Jurkat, Clone E6-1 (cell line): Measurements from ENCODE around the gene SIL1.
A peak's percentile ranks its signal among the peaks of the same experiment; 100 is the strongest.
"Not testable (repeated sequence)": the region's sequence is repeated elsewhere in the genome, so short reads cannot be mapped to it uniquely, and the experiment has no call there.

Experiments used
- DNase-seq: peaks from one replicate; pipeline ENCODE4 v3.0.0-alpha.2; 2011; ENCODE audit warnings: low read depth, low spot score
- H3K4me3 ChIP-seq: 2 replicates; pipeline ENCODE4 v1.5.1; 2011; ENCODE audit warnings: mild to moderate bottlenecking, low read length, control low read depth, moderate library complexity

SIL1 gene

DNA sequence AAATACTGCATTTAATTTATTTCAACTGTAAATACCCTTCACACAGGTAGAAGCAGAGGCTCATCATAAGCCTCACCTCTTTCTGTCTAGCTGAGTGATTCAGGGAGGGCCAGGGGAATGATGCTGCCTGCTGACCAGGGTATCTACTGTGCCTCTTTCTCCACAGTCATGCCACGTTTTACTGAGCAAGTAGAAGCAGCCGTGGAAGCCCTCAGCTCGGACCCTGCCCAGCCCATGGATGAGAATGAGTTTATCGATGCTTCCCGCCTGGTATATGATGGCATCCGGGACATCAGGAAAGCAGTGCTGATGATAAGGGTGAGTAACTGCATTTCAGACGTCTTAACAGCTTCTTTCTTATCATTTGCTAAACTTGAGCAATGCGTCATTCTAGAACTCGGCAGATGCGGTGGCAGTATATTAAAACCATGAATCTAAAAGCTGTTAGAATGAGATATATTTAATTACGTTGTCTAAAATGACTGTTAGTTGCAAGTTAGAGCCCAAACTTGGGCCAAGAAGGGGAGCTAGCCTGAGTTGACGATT is 273.0 kb downstream of the SIL1 start:
- no peak overlapping the region for H3K4me3 ChIP-seq
- DNase-seq = no peak

DNA sequence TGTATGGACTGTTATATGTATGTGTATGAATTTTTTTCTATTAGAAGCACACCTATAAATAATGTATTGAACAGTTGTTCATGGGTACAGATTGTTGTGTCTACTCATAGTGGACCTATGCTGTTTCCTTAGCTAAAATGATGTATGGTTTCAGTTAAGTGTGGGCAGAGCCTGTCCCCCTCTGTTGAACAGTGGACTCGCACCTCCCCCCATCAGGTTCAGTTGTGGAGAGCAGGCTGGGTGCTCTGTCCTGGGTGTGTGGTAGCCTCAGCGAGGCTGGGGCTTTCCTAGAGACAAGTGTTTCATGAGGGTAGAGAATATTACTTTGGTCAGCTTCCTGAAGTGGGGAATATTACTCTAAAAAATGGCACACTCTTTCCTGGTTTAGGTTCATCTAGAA is 275.7 kb downstream of the SIL1 start:
- H3K4me3 ChIP-seq = no peak overlapping the region
- DNase-seq = no peak

DNA sequence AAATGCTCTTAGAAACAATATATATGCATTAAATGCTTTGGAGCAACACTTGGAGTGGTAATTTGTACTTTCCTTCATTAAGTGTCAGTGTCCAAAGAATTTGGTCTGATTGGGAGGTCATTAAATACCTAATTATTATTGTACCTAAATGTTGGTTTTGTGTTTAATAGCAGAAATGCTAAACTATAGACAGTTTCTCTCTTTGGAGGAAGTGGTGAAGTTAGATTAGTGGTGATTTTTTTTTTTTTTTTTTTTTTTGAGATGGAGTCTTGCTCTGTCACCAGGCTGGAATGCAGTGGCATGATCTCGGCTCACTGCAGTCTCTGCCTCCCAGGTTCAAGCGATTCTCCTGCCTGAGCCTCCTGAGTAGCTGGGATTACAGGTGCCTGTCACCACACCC is 276.8 kb downstream of the SIL1 start:
- DNase-seq, H3K4me3 ChIP-seq: not testable (repeated sequence)

DNA sequence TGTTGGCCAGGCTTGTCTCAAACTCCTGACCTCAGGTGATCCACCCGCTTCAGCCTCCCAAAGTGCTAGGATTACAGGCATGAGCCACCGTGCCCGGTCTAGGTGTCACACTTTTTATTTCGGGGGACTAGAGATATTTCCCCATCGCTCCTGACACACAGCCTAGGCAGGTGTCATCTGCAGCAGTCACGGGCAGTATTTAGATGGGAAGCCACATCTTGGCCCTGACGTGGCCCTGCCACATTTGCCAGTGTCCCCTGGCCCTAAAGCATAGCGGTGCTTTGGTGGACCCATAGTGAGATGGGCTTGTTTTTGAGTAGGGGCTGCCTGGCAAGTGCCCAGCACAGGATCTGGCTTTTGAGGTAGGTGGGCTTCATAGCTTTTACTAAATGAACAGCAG is 278.0 kb downstream of the SIL1 start:
- no peak overlapping the region for H3K4me3 ChIP-seq
- DNase-seq = no peak

DNA sequence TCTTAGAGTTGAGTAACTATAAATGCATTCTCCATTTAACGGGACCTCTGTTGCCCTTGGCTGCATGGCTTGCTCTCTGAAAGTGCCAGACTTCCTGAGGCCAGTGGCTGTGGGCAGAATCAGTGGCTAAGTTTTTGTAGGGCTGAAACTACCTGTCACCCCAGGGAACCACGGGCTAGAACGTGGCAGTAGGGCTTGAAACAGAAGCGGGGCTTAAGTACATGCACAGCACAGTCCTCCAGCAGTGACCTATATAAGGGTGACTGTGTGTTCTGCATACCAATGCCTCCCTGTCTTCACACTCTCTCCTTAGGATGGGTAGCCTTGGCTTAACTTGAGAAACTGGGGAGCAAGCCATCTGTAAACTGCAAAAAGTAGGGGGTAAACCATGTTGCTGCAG is 279.5 kb downstream of the SIL1 start:
- no peak for DNase-seq
- H3K4me3 ChIP-seq = no peak overlapping the region

DNA sequence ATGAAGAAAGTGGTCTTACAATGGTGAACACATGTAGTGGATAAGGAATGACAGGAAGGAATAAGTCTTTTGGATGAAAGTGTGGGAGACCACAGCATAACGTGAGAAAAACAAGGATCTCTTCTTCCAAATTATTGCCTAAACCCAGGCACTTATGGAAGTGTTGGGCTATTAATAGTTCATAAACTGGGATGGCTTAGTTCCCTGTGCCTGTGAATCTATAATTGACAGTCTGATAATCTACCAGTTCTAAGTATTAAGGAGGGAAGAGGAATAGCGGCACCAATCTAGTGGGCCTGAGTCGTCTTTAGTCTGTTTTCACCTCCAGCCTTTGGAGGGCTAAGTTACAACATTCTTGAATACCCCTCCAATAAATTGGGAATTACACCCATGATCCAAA is 283.8 kb downstream of the SIL1 start:
- H3K4me3 ChIP-seq = no peak overlapping the region
- DNase-seq = no peak

DNA sequence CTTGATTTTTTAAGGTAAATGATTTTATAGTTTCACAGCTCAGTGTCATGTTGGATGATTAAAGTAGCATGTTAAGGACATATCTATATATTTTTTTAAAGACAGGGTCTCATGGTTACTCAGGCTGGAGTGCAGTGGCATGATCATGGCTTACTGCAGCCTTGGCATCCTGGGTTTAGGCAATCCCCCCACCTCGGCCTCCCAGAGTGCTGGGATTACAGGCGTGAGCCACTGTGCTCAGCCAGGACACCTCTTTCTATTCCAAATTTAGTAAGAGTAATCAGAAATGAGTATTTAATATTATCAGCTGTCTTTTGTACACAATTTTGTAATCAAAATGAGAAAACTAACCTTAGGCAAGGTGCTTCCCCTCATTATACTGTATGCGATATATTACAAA is 284.4 kb downstream of the SIL1 start:
- H3K4me3 ChIP-seq = no peak overlapping the region
- no peak for DNase-seq

- DNase-seq = no peak
- H3K4me3 ChIP-seq = no peak overlapping the region
Measured at GRCh38 chr5:138912093-138912492, 286.1 kb downstream of the SIL1 start.

- no peak overlapping the region for H3K4me3 ChIP-seq
- no peak for DNase-seq
Measured at GRCh38 chr5:138911441-138911840, 286.7 kb downstream of the SIL1 start.

DNA sequence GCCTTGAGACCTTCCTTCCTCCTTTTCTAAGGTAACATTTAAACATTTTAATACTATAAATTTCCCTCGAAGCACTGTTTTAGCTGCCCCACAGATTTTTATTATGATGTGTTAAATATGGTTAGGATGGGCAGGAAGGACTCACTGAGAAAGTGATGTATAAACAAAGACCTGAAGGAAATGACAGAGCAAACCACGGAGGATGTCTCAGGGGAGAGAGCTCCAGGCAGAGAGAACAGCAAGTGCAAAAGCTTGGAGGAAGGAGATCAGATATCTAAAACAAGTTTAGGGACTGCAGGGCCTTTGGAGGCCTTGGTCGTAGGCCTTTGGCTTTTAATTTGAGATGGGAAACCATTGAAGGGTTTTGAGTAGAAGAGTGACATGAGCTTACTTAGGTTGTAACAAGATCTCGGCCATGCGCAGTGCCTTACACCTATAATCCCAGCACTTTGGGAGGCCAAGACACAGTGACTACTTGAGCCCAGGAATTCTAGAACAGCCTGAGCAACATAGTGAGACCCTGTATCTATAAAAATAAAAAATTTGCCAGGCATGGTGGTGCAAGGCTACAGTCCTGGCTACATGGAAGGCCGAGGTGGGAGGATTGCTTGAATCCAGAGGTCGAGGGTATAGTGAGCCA is 287.5 kb downstream of the SIL1 start:
- DNase-seq = no peak

GRCh38 chr5:138909734-138910133 is 288.4 kb downstream of the SIL1 start:
- H3K4me3 ChIP-seq = no peak overlapping the region
- no peak for DNase-seq

More for the DNA sequence above, 287.5 kb downstream of the SIL1 start:
- H3K4me3 ChIP-seq = no peak overlapping the region

DNA sequence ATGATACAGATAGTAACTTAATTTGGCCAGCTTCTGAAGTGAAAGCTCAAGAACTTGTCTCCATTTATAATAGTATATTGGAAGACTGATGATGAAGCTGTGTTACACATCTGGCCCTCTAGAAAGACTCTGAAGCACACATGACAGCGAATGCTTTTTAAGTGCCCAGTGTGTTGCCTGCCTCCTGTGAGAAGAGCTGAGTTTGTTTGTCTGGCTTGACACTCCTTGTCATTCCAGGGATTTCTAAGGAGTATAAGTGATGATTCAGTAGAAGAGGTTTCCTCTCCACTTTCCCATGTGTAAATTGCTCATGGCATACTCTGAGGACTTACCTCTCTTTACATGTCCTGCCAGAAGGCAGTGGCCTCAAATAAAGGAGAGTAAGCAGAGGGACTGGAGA is 292.6 kb downstream of the SIL1 start:
- DNase-seq = no peak
- H3K4me3 ChIP-seq = no peak overlapping the region

- H3K4me3 ChIP-seq = no peak overlapping the region
- no peak for DNase-seq
Measured at GRCh38 chr5:138903130-138903775, 294.9 kb downstream of the SIL1 start.

DNA sequence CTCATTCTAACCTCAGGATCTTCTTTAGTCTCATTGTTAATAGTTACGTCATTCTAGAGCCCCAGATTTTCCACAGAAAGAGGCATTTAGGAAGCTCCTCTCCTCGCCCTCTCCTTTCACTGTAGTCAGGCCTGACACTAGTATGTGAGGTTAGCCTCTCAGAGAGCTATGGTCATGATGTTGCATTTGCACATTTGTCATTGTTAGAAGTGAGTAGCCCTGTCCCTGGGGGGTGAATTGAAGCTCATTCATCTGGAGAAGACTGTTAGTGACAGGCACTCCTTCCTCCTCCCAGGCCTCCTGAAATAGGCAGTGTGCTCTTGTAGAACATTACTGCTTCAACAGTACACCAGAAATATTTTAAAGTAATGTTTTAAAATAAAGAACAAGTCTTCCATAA is 296.5 kb downstream of the SIL1 start:
- no peak for DNase-seq
- no peak overlapping the region for H3K4me3 ChIP-seq

DNA sequence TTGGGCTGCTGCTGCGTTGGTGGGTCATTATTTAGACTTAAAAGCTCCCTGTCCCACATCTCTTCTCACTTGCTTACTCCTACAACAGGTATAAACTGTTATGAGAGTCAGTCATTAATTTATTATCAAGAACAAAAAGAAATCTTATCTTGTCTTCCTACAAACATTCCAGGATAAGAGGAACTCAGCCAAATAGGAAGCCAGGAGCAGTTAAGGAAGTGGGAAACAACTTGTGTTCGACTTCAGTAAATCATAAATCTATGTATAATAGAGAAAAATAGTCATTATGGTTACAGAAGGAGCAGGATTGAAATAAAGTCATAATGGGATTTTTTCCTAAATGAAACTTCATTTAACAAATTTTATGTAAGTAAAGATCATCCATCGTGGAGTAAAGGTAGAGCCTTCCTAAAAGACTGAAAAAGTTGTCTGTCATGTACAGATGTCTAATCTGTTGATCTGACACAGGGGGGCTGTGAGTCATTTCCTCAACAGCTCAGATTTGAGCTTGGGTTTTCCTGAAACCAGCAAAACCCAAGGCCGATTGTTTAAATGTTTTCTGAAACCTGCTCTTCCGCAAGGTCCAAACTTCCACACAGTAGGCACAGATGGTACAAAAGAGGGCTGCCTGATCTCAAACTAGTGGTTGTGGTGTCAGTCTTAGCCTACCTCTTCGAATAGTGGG is 297.7 kb downstream of the SIL1 start:
- H3K4me3 ChIP-seq = no peak overlapping the region
- peak; percentile 5 for DNase-seq

- DNase-seq = no peak
- H3K4me3 ChIP-seq = no peak overlapping the region
Measured at GRCh38 chr5:138898742-138899141, 299.4 kb downstream of the SIL1 start.

GRCh38 chr5:138898299-138898698 is 299.9 kb downstream of the SIL1 start:
- H3K4me3 ChIP-seq = no peak overlapping the region

More at GRCh38 chr5:138898299-138898698, 299.9 kb downstream of the SIL1 start:
- DNase-seq = no peak
